GM12873 (cell line): ENCODE results near the gene ZNF444.
"Not testable (repeated sequence)": the region's sequence is repeated elsewhere in the genome, so short reads cannot be mapped to it uniquely, and the experiment has no call there.

Experiments
- TF ChIP-seq, protein P1 (sequence below): IDR thresholded peaks from 2 replicates; pipeline ENCODE4 v1.5.1; 2012; ENCODE audit warnings: low read depth, mild to moderate bottlenecking, moderate library complexity, low read length, control low read depth; ENCODE audit not compliant: insufficient read depth; ENCODE audit errors: missing control alignments

ZNF444 gene

DNA sequence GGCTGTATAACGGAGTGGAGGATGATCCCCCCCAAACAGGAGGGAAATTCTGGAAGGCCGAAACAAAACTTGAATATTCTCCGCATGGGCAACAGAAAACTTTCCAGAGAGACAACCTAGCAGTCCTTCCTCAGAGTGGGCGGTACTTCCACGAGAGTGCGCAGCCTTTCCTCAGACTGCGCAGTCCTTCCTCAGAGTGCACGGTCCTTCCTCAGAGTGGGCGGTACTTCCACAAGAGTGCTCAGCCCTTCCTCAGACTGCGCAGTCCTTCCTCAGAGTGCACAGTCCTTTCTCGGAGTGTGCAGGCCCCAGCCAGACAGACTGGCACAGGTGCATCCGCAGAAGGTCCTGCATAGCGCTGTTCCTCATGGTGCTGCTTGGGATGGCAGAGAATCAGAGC is 22.0 kb downstream of the ZNF444 start:
- TF ChIP-seq, protein P1, sequence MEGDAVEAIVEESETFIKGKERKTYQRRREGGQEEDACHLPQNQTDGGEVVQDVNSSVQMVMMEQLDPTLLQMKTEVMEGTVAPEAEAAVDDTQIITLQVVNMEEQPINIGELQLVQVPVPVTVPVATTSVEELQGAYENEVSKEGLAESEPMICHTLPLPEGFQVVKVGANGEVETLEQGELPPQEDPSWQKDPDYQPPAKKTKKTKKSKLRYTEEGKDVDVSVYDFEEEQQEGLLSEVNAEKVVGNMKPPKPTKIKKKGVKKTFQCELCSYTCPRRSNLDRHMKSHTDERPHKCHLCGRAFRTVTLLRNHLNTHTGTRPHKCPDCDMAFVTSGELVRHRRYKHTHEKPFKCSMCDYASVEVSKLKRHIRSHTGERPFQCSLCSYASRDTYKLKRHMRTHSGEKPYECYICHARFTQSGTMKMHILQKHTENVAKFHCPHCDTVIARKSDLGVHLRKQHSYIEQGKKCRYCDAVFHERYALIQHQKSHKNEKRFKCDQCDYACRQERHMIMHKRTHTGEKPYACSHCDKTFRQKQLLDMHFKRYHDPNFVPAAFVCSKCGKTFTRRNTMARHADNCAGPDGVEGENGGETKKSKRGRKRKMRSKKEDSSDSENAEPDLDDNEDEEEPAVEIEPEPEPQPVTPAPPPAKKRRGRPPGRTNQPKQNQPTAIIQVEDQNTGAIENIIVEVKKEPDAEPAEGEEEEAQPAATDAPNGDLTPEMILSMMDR = no peak

DNA sequence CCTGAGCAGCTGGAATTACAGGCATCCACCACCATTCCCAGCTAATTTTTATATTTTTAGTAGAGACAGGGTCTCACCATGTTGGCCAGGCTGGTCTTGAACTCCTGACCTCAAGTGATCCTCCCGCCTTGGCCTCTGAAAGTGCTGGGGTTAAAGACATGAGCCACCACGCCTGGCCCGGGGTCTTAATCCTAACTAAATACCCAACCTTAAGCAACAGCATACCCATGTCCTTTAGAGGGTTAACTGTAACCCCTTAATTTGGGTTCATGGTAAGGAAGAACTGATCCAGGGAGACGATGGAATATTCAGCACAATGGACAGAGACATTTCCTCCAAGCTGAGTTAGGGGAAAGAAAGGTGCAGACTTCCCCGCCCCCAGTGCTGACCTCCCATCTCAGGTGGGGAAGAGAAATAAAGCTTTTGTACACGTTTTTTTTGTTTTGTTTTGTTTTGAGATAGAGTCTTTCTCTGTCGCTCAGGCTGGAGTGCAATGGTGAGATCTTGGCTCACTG is 26.0 kb downstream of the ZNF444 start:
- TF ChIP-seq, protein P1 = no peak

DNA sequence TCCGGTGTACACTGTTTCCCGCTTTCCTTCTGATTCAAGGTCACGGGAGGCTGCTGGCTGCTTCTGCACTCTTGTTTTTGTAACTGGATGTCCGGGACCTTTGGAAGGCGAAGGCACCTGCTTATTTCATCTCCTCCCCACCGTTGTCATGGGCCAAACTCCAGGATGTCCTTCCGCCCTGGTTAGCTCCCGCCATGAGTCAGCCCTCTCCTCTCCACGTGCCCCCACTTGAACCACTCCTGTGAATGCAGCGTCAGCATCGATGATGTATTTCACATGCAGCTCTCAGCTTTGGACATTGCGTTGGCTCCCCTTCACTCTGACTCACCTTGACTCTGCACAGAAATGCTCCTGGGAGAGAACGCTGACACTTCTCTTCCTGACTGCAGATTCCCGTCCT is 29.2 kb downstream of the ZNF444 start:
- TF ChIP-seq, protein P1 = no peak

DNA sequence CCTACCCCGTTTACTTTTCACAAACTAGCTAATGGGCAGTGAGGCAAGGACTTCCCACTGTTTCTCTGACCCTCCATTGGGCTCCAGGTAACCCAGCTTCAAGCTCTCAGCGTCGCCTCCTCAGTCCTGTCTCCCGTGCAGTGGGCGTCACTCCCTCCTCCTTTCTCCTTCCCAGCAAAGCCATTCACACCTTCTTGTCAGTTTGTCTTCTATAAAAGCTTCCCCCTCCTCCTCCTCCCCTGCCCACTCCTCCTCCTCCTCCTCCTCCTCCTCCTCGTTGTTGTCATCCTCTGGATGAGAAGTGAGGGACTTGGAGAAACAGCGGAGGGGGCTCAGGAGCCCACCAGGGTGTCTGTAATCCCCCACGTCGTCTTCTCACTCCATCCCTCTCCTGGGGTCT is 33.0 kb downstream of the ZNF444 start:
- TF ChIP-seq, protein P1 = no peak

DNA sequence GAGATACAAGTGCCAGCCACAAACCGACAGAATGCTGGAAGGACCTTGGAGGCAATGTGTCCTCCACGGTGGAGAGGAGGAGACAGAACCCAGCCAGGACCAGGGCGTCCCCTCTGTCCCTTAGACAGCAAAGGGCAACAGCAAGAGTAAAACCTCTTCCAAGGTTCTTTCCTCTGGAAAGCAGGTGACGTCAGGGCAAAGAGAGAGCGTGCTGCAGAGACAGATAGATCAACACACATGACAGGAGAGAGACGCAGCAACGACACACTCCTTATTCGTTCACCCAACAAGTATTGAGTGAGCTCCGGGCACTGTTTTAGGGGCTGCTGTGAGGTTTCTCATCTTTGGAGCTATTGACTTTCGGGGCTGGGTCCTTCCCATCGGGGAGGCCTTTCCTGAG is 33.5 kb downstream of the ZNF444 start:
- TF ChIP-seq, protein P1 = no peak

DNA sequence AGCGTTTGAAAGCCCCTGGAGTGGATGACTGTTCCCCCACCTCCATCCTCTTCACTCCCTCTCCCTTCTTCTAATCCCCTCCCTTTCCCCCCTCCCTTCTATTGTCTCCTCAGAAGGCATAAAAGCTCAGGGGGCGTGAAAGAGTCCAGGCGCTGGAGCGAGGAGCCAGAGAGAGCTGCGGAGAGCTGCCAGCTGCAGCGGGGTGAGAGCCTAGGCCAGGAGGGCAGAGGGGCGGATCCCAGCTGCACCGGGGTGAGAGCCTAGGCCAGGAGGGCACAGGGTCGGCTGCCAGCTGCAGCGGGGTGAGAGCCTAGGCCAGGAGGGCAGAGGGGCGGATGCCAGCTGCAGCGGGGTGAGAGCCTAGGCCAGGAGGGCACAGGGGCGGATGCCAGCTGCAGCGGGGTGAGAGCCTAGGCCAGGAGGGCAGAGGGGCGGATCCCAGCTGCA is 34.8 kb downstream of the ZNF444 start, which contains the start of gene GALP:
GALP (plus strand) TSS at position 148 of the 447 bp plus-strand sequence. CDS start 1,101 bp downstream, outside the sequence.
- TF ChIP-seq, protein P1 = not testable (repeated sequence)

DNA sequence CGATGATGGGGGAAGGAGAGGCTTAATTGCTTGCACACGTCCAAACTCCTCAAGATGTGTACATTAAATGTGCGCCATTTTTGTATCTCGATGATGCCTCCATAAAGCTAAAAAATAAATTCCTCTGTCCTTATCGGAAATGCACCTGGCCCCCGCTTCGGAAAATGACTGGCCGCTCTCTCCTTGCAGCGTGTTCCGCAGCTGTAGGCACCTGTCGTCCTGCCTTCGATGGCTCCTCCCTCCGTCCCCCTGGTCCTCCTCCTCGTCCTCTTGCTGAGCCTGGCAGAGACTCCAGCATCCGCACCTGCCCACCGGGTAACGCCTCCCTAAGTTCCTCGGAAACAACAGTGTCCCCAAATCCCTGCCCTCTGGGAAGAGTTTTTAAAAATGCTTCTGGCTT is 35.8 kb downstream of the ZNF444 start:
- TF ChIP-seq, protein P1 = no peak
